HepG2 (cell line): ENCODE results near the gene ILKAP. TPM values are rescaled to one million over a fixed set of nuclear protein-coding genes. Genes with fewer than 3 reads are reported as not detected.
A peak's percentile ranks its signal among the peaks of the same experiment; 100 is the strongest.

Experiments
- ATAC-seq: fragments of 200-7000 bp; cut with Tn5 transposase; 3 replicates; pipeline ENCODE4 v1.9.1; 2020; ENCODE audit warnings: mild to moderate bottlenecking, moderate library complexity
- BruUV-seq: library from RNA; stranded (reverse); fragments of 400-500 nt; replicated peaks from 2 replicates; lab custom pipeline; 2021; lab: Mats Ljungman, UMichigan
- CTCF ChIA-PET: fragments of 300-600 bp; formaldehyde crosslinking; extraction: SDS; loops from one replicate; lab custom pipeline; 2021; ENCODE audit warnings: low total read pairs, inconsistent platforms, low intra/inter-chr PET ratio; lab: Yijun Ruan, JAX
- POLR2A ChIA-PET: fragments of 350-600 bp; sonication (Branson Sonifier 250); formaldehyde crosslinking; loops from one replicate; lab custom pipeline; 2020; ENCODE audit warnings: antibody characterized with exemption, inconsistent platforms; lab: Yijun Ruan, JAX
- DNase-seq: peaks from one replicate; pipeline ENCODE4 v3.0.0-alpha.2; 2015; ENCODE audit warnings: low spot score
- FAIRE-seq: peaks from 3 replicates; lab custom pipeline; 2011; peaks lifted over from hg19 to GRCh38; lab: Jason Lieb, UNC
- H2AFZ ChIP-seq: one replicate; pipeline ENCODE4 v1.6.1; 2011; ENCODE audit warnings: low read length, inconsistent platforms
- H3K27ac ChIP-seq: fragments of 300-600 bp; 3 replicates; pipeline ENCODE4 v1.8.0; 2011; ENCODE audit warnings: mixed run types, mild to moderate bottlenecking, mixed read lengths, low read length, inconsistent platforms; ENCODE audit not compliant: insufficient read depth; ENCODE audit errors: extremely low read length
- H3K27me3 ChIP-seq, 2 experiments: fragments of 200-600 bp in 1 of 2; 2 replicates in 1 of 2; 3 replicates in 1 of 2; pipeline versions ENCODE4 v1.6.0 to v1.8.0; 2011; ENCODE audit warnings: low read length in 2 of 2, mild to moderate bottlenecking in 2 of 2, moderate library complexity in 2 of 2, inconsistent platforms in 1 of 2; ENCODE audit not compliant: insufficient read depth in 2 of 2, control insufficient read depth in 1 of 2
- H3K36me3 ChIP-seq, 2 experiments: fragments of 200-600 bp in 1 of 2; replicated peaks in 1 of 2; 2 replicates in 1 of 2; 3 replicates in 1 of 2; pipeline versions ENCODE4 v1.5.1 to v1.8.0; 2011; ENCODE audit warnings: low read length in 2 of 2, inconsistent platforms in 1 of 2; ENCODE audit not compliant: insufficient read depth in 2 of 2, control insufficient read depth in 1 of 2
- H3K4me1 ChIP-seq: 2 replicates; pipeline ENCODE4 v1.5.1; 2012; ENCODE audit warnings: low read length, inconsistent platforms; ENCODE audit not compliant: insufficient read depth
- H3K4me2 ChIP-seq: 2 replicates; pipeline ENCODE4 v1.6.0; 2011; ENCODE audit warnings: low read depth, low read length, inconsistent platforms
- H3K4me3 ChIP-seq, 3 experiments: fragments of 200-600 bp in 1 of 3; sonication (generic), shearing (Covaris generic) in 1 of 3; replicated peaks in 1 of 3; 2 replicates each; pipeline ENCODE4 v1.5.1; 2011 to 2016; ENCODE audit warnings: low read length in 3 of 3, inconsistent platforms in 2 of 3, low read depth in 2 of 3, mild to moderate bottlenecking in 2 of 3, control low read depth in 1 of 3, mixed read lengths in 1 of 3; ENCODE audit not compliant: insufficient read depth in 1 of 3
- H3K79me2 ChIP-seq: one replicate; pipeline ENCODE4 v1.6.1; 2011; ENCODE audit warnings: low read length, inconsistent platforms; ENCODE audit not compliant: insufficient read depth
- H3K9ac ChIP-seq: 2 replicates; pipeline ENCODE4 v1.6.0; 2011; ENCODE audit warnings: mild to moderate bottlenecking, low read depth, low read length, inconsistent platforms; ENCODE audit not compliant: insufficient read depth
- H3K9me3 ChIP-seq: 2 replicates; pipeline ENCODE4 v1.5.1; 2012; ENCODE audit warnings: mild to moderate bottlenecking, low read length
- H4K20me1 ChIP-seq: 2 replicates; pipeline ENCODE4 v1.6.0; 2011; ENCODE audit warnings: inconsistent platforms, mild to moderate bottlenecking, low read length, moderate library complexity; ENCODE audit not compliant: insufficient read depth
- ARHGAP35 ChIP-seq: sonication (generic); formaldehyde crosslinking; IDR thresholded peaks from 2 replicates; pipeline ENCODE4 v1.9.0; 2022; ENCODE audit warnings: mild to moderate bottlenecking, inconsistent platforms, moderate library complexity, missing genetic modification reagents, borderline replicate concordance
- ARNT2 ChIP-seq: sonication (generic); formaldehyde crosslinking; IDR thresholded peaks from 2 replicates; pipeline ENCODE4 v1.8.0; 2022; ENCODE audit warnings: mild to moderate bottlenecking, low read depth, missing genetic modification reagents, moderate library complexity
- BHLHE40 ChIP-seq: IDR thresholded peaks from 2 replicates; pipeline ENCODE4 v1.6.1; 2011; ENCODE audit warnings: low read length, improper control_type of control experiment
- NCOA1 ChIP-seq: sonication (generic); formaldehyde crosslinking; IDR thresholded peaks from 2 replicates; pipeline ENCODE4 v1.9.0; 2021; ENCODE audit warnings: missing genetic modification reagents
- PHF8 ChIP-seq: sonication (generic); formaldehyde crosslinking; IDR thresholded peaks from 2 replicates; pipeline ENCODE4 v1.5.0; 2020; ENCODE audit warnings: missing genetic modification reagents
- TMF1 ChIP-seq: sonication (generic); formaldehyde crosslinking; IDR thresholded peaks from 2 replicates; pipeline ENCODE4 v1.8.1; 2022; ENCODE audit warnings: low read depth, missing genetic modification reagents
- ZBTB10 ChIP-seq: sonication (generic); formaldehyde crosslinking; IDR thresholded peaks from 2 replicates; pipeline ENCODE4 v1.4.0; 2020; ENCODE audit warnings: missing genetic modification reagents, borderline replicate concordance
- ZFY ChIP-seq: sonication (generic); formaldehyde crosslinking; IDR thresholded peaks from 2 replicates; pipeline ENCODE4 v1.4.0; 2020; ENCODE audit warnings: missing genetic modification reagents
- ZNF768 ChIP-seq: sonication (generic); formaldehyde crosslinking; IDR thresholded peaks from 2 replicates; pipeline ENCODE4 v1.4.0; 2020; ENCODE audit warnings: missing genetic modification reagents
- ZZZ3 ChIP-seq: sonication (generic); formaldehyde crosslinking; IDR thresholded peaks from 2 replicates; pipeline ENCODE4 v1.4.0; 2020; ENCODE audit warnings: missing genetic modification reagents, mild to moderate bottlenecking, borderline replicate concordance
- WGBS: methylation state at CpG from one replicate; pipeline ENCODE4 v1.1.6; 2017; ENCODE audit warnings: low lambda C conversion rate; 5-methylcytosine and 5-hydroxymethylcytosine counted together
- in situ Hi-C: cut with HindIII; loops from 2 replicates; pipeline ENCODE4 v1.10.0; 2017; ENCODE audit warnings: low pct_unique_long_range_greater_than_20kb; ENCODE audit not compliant: extremely low pct_ligation_motif_present
- intact Hi-C: fragments of 100-400 bp; cut with micrococcal nuclease; formaldehyde crosslinking; loops from one replicate; pipeline ENCODE4 v1.10.0; 2022; ENCODE audit not compliant: unreplicated experiment
- polyA plus RNA-seq, 8 experiments: library from polyadenylated mRNA; depleted of rRNA in 3 of 8; stranded (reverse) in 7 of 8; unstranded in 1 of 8; fragments of >200 nt; fragmentation: Illumina TruSeq in 4 of 8; extraction: Trizol in 4 of 8; gene quantifications; 2 replicates each; pipeline versions ENCODE4 v1.2.1 to v1.2.3, GENCODE V29; 2011 to 2016; ENCODE audit warnings: low read depth in 4 of 8, missing spikeins in 1 of 8, mixed read lengths in 1 of 8; ENCODE audit not compliant: insufficient read depth in 1 of 8
- total RNA-seq, 5 experiments: library from RNA; depleted of rRNA; stranded (reverse); fragments of >200 nt; fragmentation: Illumina TruSeq; extraction: Trizol; gene quantifications; 2 replicates each; pipeline ENCODE4 v1.2.3, GENCODE V29; 2016; ENCODE audit warnings: low read depth in 1 of 5
- TF ChIP-seq, protein P1 (sequence below): sonication (generic); formaldehyde crosslinking; IDR thresholded peaks from 2 replicates; pipeline ENCODE4 v1.4.0; 2020; ENCODE audit warnings: missing genetic modification reagents
- TF ChIP-seq, protein P2 (sequence below): sonication (generic); IDR thresholded peaks from 2 replicates; pipeline ENCODE4 v1.6.1; 2016; ENCODE audit warnings: low read depth, borderline replicate concordance

The ILKAP gene
- total and polyA plus RNA-seq, 2 of the 13 experiments (the other 11 are each of a cell fraction or from before 2014, with no cell fraction given): 29.6 to 33.1 TPM

GRCh38 chr2:238139196-238140039 lies 64.1 kb downstream of the ILKAP start (continued):
- TF ChIP-seq BHLHE40: 0 out of 2 replicates have a peak, but pooled peaks have one; percentile 18
- 0 out of 2 replicates have a peak, but pooled peaks have one; percentile 17 for TF ChIP-seq ARHGAP35 (CRISPR knock-in tag)
- peak; percentile 45; the same call in 1 of the 2 replicates for TF ChIP-seq ZNF768 (CRISPR knock-in tag)
- TF ChIP-seq ZZZ3 (CRISPR knock-in tag): 0 out of 2 replicates have a peak, but pooled peaks have one; percentile 21
- TF ChIP-seq ZFY (CRISPR knock-in tag): peak; percentile 55
- TF ChIP-seq, protein P1, sequence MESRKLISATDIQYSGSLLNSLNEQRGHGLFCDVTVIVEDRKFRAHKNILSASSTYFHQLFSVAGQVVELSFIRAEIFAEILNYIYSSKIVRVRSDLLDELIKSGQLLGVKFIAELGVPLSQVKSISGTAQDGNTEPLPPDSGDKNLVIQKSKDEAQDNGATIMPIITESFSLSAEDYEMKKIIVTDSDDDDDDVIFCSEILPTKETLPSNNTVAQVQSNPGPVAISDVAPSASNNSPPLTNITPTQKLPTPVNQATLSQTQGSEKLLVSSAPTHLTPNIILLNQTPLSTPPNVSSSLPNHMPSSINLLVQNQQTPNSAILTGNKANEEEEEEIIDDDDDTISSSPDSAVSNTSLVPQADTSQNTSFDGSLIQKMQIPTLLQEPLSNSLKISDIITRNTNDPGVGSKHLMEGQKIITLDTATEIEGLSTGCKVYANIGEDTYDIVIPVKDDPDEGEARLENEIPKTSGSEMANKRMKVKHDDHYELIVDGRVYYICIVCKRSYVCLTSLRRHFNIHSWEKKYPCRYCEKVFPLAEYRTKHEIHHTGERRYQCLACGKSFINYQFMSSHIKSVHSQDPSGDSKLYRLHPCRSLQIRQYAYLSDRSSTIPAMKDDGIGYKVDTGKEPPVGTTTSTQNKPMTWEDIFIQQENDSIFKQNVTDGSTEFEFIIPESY (CRISPR knock-in tag): peak; percentile 83

DNA sequence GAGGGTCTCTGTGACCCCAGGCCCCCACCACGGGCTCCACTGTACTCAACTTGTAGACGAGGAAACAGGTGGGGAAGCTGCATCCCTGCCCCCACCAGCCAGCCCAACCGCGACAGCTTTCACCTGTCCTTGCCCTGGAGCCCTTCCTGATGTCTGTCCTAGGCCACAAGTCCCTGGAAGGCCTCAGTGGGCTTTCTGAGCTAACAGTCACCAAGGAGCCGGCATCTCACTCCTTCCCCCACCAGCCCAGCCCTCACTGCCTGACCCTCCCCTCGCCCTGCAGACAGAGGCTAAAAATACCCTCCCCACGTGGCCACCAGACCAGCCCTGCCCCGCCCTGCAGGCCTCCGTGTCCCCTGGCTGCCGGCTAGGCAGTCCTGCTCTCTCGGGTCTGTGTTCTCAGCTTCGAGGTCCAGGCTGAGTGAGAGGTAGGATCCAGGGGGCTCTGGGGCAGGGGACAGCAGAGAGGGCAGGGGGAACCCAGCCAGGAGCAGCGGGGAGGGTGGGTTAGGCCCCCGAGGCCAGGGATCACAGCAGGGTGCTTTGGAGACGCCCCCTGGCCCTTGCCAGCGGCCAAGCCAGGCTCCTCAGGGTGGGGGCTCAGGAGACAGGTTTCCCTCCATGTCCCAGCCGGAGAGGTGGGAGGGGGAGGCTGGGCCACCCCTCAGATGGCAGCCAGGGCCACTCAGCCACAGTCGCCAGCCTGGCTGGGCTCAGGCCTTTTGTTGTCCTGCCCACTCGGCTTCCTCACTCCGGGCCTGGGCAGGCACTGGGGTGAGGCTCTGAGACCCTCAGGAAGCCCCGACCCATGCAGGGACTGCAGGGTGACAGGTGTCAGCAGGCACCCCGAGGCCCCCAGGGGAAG lies 64.9 kb downstream of the ILKAP start, which contains the start of gene KLHL30:
Gene KLHL30 (plus strand): TSS at position 338 of the 865 bp plus-strand sequence. CDS start 2,087 bp downstream, outside the sequence.
- Histone ChIP-seq H3K4me3 (peak within 1 kb of the TSS in 1 of 3 experiments; percentile 51; a peak in 2 of 6 replicates), H3K9ac (peak within 1 kb of the TSS; percentile 36), H3K27me3 (peaks cover 9 to 49% of the 10 kb centered on the region in 2 experiments; a peak in 4 of 5 replicates), H3K79me2 (no peaks in the 10 kb centered on the region), H3K27ac (no peak within 1 kb of the TSS), H3K4me1 (peaks cover 59% of the 10 kb centered on the region), H3K36me3 (no peaks in the 10 kb centered on the region), H3K4me2 (peak within 1 kb of the TSS; percentile 65), H3K9me3 (no peaks in the 10 kb centered on the region), H4K20me1 (no peaks in the 10 kb centered on the region), H2AFZ (no peak within 1 kb of the TSS)
- ChIA-PET CTCF (interaction anchor here (1.2 to 1.4 kb wide), 2 partner anchors 18 to 281 kb away, joined by 6 to 8 read pairs; no protein-coding TSS in a partner anchor), POLR2A (no interaction called here)
- in situ Hi-C loops (no loop called here), intact Hi-C loops (loop anchor here (1.0 to 5.0 kb wide), 2 partner anchors 215 to 281 kb away; partner anchors contain the start of gene RAMP1)
- WGBS: 21% methylated on average over 12 of the region's 22 CpGs
- ATAC-seq (peak; percentile 8; the same call in 2 of the 3 replicates), DNase-seq (no peak), FAIRE-seq (no peak)
- no TSS peak for BruUV-seq
- TF ChIP-seq ZBTB10: 0 out of 2 replicates have a peak, but pooled peaks have one; percentile 26
- 0 out of 2 replicates have a peak, but pooled peaks have one; percentile 24 for TF ChIP-seq NCOA1 (CRISPR knock-in tag)
- 0 out of 2 replicates have a peak, but pooled peaks have one; percentile 40 for TF ChIP-seq TMF1 (CRISPR knock-in tag)
- 0 out of 2 replicates have a peak, but pooled peaks have one; percentile 47 for TF ChIP-seq ARNT2 (CRISPR knock-in tag)
- TF ChIP-seq PHF8 (CRISPR knock-in tag): peak; percentile 6; the same call in 1 of the 2 replicates
- TF ChIP-seq, protein P2, sequence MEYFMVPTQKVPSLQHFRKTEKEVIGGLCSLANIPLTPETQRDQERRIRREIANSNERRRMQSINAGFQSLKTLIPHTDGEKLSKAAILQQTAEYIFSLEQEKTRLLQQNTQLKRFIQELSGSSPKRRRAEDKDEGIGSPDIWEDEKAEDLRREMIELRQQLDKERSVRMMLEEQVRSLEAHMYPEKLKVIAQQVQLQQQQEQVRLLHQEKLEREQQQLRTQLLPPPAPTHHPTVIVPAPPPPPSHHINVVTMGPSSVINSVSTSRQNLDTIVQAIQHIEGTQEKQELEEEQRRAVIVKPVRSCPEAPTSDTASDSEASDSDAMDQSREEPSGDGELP: 0 out of 2 replicates have a peak, but pooled peaks have one; percentile 23
